Choroid plexus epithelial cell (primary cell): Measurements from ENCODE around the gene SPHK2.
A peak's percentile ranks its signal among the peaks of the same experiment; 100 is the strongest.

ENCODE experiments used
- DNase-seq: peaks from one replicate; pipeline ENCODE4 v3.0.0-alpha.2; 2010; ENCODE audit warnings: low read depth
- H3K4me3 ChIP-seq: 2 replicates; pipeline ENCODE4 v1.5.1; 2011; ENCODE audit warnings: low read depth, mild to moderate bottlenecking, control low read depth, low read length, moderate library complexity
- TF ChIP-seq, protein P1 (sequence below): conservative IDR thresholded peaks from 2 replicates; pipeline ENCODE4 v1.5.1; 2011; ENCODE audit warnings: low read depth, mild to moderate bottlenecking, control low read depth, inconsistent platforms, low read length, moderate library complexity

The SPHK2 gene

DNA sequence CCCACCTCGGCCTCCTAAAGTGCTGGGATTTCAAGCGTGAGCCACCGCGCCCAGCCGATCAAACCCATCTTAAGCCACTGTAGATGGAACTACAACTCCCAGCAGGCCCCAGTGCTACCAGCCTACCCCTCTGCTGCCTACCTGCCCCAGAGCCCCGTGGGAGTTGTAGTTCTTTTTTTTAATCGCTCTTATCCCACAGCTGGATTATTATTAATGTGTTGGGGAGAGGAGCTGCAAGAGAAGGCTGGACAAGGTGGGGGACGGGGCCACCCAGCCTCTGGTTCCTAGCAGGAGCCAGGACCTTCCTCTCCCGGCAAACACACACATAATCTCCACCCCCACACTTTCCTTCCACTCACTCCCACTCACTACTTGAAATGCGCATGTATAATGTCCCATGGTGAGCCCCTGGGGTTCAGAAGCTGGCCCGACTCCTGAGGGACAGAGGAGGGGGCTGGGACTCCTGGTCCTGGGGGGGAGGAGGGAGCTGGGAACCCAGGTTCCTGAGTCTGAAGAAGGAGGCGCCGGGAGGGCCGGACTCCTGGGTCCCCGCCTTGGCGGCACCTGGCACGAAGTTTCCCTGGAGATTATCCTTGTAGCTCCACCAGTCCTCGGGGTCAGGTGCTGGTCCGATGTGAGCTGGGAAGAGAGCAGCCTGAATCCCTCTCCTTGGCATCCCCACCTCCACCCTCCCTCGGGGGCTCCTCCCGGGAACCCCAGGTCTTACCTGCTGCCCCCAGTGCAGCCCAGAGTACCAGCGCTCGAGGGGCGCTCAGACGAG is 25.7 kb downstream of the SPHK2 start:
- TF ChIP-seq, protein P1, sequence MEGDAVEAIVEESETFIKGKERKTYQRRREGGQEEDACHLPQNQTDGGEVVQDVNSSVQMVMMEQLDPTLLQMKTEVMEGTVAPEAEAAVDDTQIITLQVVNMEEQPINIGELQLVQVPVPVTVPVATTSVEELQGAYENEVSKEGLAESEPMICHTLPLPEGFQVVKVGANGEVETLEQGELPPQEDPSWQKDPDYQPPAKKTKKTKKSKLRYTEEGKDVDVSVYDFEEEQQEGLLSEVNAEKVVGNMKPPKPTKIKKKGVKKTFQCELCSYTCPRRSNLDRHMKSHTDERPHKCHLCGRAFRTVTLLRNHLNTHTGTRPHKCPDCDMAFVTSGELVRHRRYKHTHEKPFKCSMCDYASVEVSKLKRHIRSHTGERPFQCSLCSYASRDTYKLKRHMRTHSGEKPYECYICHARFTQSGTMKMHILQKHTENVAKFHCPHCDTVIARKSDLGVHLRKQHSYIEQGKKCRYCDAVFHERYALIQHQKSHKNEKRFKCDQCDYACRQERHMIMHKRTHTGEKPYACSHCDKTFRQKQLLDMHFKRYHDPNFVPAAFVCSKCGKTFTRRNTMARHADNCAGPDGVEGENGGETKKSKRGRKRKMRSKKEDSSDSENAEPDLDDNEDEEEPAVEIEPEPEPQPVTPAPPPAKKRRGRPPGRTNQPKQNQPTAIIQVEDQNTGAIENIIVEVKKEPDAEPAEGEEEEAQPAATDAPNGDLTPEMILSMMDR, result no peak
- DNase-seq, result peak; percentile 90
- H3K4me3 ChIP-seq, result peak overlapping the region; percentile 62

DNA sequence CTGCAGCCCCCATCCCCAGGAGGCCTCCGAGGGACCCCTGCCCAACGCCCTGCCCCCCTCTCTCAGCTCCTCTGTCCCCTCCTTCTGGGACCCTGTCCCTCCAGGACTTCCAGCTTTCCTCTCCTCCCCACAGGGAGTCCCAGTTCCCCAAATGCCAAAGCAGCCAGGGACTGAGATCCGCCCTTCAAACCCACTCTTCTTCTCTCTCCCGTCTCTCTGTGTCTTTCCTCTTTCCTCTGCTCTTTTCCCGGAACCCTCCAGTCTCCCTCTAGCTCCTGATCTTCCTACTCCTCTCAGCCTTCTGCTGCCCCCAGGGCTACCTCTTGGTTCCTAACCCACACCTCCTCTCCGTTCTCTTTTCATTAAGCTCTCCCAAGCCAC is 26.3 kb downstream of the SPHK2 start:
- H3K4me3 ChIP-seq, result peak overlapping the region; percentile 62
- no peak for DNase-seq
- TF ChIP-seq, protein P1, result no peak

DNA sequence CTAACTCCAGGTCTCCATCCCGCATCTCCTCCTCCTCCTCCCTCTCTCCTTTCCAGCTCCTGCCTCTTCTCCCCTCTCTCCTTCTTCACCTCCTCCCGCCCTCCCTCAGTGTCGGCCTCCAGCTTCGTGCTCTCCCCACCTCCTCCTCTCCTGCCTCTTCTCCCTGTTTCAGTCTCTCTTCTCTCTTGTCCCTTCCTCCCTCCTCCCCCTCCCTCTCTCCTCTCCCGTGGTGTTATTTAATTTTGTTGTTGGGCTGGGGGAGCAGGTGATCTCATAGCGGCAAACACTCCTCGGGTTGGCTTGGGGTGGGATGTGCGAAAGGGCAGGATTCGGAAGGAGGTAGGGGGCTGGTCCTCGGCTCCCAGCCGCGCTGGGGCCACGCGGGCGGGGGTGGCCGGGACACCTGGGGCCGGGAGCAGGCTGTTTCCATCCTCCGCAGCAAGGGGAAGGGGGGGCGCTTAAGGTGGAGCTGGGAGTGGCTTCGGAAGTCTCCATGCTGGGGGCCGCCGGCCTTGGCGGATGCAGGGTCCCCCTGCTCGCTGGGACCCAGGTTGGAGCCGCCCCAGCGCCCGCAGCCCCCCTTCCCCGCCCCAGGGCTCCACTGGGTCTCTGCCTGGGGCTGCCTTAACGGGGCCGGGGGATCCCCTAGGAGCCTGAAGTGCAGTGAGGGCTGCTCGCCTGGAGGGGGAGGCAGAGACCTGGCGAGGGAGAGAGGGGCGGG is 26.9 kb downstream of the SPHK2 start, which contains the start of gene CA11:
Gene CA11 (minus strand): TSS at position 187 of the 721 bp plus-strand sequence. CDS start 555 bp downstream, outside the sequence.
- DNase-seq, result peak; percentile 88
- peak within 1 kb of the TSS; percentile 62 for H3K4me3 ChIP-seq
- TF ChIP-seq, protein P1, result peak; percentile 86

DNA sequence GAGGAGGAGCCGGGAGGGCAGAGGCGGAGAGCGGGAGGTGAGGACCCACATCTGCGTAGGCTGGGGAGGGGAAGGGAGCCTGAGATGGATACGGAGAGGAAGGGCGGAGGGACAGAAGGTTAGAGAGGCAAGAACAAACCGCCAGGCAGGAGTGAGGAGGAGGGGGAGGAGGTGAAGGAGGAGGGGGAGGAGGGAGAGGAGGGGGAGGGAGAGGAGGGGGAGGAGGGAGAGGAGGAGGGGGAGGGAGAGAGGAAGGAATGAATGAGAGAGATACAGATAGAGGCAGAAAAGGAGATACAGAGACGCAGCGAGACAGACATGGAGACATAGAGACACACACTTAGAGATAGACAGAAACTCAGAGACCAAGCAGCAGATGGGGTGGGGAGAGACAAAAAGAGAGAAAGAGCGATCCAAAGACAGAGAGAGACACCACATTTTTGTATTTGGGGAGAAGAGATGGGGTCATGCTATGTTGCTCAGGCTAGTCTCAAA is 27.5 kb downstream of the SPHK2 start:
- DNase-seq, result no peak
- peak overlapping the region; percentile 62 for H3K4me3 ChIP-seq
- TF ChIP-seq, protein P1, result no peak

DNA sequence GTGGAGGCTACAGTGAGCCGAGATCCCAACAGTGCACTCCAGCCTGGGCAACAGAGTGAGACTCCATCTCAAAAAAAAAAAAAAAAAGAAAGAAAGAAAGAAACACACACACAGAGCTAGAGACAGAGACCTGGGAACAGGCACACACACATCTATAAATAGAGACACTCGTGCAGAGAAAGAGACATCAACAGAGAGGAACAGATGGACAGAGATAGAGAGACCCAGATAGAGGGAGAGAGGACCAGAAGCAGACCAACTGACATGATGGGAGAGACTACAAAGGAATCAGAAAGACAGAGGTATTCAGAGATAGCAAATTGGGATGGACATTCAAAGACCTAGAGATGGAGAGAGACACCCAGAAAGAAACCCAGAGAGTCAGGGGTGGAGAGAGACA is 28.8 kb downstream of the SPHK2 start:
- DNase-seq, result no peak
- TF ChIP-seq, protein P1, result no peak
- no peak overlapping the region for H3K4me3 ChIP-seq

DNA sequence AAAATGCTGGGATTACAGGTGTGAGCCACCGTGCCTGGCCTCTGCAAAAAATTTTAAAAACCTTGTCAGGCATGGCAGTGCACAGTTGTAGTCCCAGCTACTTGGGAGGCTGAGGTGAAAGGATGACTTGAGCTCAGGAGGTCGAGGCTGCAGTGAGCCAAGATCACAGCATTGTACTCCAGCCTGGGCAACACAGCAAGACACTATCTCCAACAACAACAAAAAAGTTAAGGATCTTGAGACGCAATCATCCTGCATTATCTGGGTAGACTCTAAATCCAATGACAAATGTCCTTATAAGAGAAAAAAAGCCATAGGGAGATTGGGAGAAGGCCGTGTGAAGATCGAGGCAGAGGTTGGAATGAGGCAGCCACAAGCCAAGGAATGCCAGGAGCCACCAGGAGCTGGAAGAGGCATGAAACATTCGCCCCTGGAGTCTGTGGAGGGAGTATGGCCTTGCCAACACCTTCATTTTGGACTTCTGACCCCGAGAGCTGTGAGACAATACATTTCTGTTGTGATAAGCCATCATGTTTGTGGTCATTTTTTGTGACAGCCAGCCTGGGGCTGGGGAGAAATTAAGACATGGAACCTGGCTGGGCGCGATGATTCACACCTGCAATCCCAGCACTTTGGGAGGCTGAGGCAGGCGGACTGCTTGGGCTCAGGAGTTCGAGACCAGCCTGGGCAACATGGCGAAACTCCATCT is 31.8 kb downstream of the SPHK2 start:
- DNase-seq, result no peak
- H3K4me3 ChIP-seq, result no peak overlapping the region
- TF ChIP-seq, protein P1, result no peak
